ENCODE measurements around the gene PIP5K1B. TPM values are rescaled to one million over a fixed set of nuclear protein-coding genes. Genes with fewer than 3 reads are reported as not detected.

The PIP5K1B gene
- total RNA-seq, 1 experiment from 2014 or later: 9.0 TPM

GRCh38 chr9:68782546-68782945 lies 77.5 kb downstream of the PIP5K1B start:
- Mint-ChIP-seq H3K27ac (ENCODE audit: unreplicated experiment) (no peak overlapping the region), H3K4me3 (ENCODE audit: low read depth, unreplicated experiment) (no peak overlapping the region), H3K27me3 (ENCODE audit: unreplicated experiment) (no peaks in the 10 kb centered on the region), H3K9me3 (ENCODE audit: low read depth, unreplicated experiment) (no peaks in the 10 kb centered on the region), H3K36me3 (ENCODE audit: insufficient read depth, unreplicated experiment) (no peaks in the 10 kb centered on the region), H3K4me1 (ENCODE audit: low read depth, unreplicated experiment) (no peaks in the 10 kb centered on the region)
- BruUV-seq (replicated peaks): no TSS peak
- TF ChIP-seq CTCF (IDR thresholded peaks at IDR 0.05; ENCODE audit: unreplicated experiment): no peak
- intact Hi-C loops (cut with micrococcal nuclease; ENCODE audit: unreplicated experiment): no loop called here
- no peak for DNase-seq
- CTCF ChIA-PET: interaction anchor here (1.3 kb wide), 1 partner anchor 11 kb away, joined by 3 read pairs; no protein-coding TSS in a partner anchor

GRCh38 chr9:68785965-68786364 lies 80.9 kb downstream of the PIP5K1B start:
- CTCF ChIA-PET: interaction anchor here (0.7 kb wide), 1 partner anchor 54 kb away, joined by 3 read pairs; no protein-coding TSS in a partner anchor

GRCh38 chr9:68791169-68791568 lies 86.1 kb downstream of the PIP5K1B start:
- H3K4me1 Mint-ChIP-seq (ENCODE audit: low read depth, unreplicated experiment): no peaks in the 10 kb centered on the region
- BruUV-seq (replicated peaks): no TSS peak
- H3K9me3 Mint-ChIP-seq (ENCODE audit: low read depth, unreplicated experiment): no peaks in the 10 kb centered on the region
- no peaks in the 10 kb centered on the region for H3K27me3 Mint-ChIP-seq (ENCODE audit: unreplicated experiment)
- H3K36me3 Mint-ChIP-seq (ENCODE audit: insufficient read depth, unreplicated experiment): no peaks in the 10 kb centered on the region
- H3K27ac Mint-ChIP-seq (ENCODE audit: unreplicated experiment): no peak overlapping the region
- CTCF ChIA-PET: no interaction called here
- intact Hi-C loops (cut with micrococcal nuclease; ENCODE audit: unreplicated experiment): no loop called here
- no peak for DNase-seq
- no peak for TF ChIP-seq CTCF (IDR thresholded peaks at IDR 0.05; ENCODE audit: unreplicated experiment)
- H3K4me3 Mint-ChIP-seq (ENCODE audit: low read depth, unreplicated experiment): no peak overlapping the region

More at GRCh38 chr9:68785965-68786364, 80.9 kb downstream of the PIP5K1B start:
- Mint-ChIP-seq H3K27ac (ENCODE audit: unreplicated experiment) (no peak overlapping the region), H3K9me3 (ENCODE audit: low read depth, unreplicated experiment) (no peaks in the 10 kb centered on the region), H3K4me3 (ENCODE audit: low read depth, unreplicated experiment) (no peak overlapping the region), H3K4me1 (ENCODE audit: low read depth, unreplicated experiment) (no peaks in the 10 kb centered on the region), H3K27me3 (ENCODE audit: unreplicated experiment) (no peaks in the 10 kb centered on the region), H3K36me3 (ENCODE audit: insufficient read depth, unreplicated experiment) (no peaks in the 10 kb centered on the region)
- intact Hi-C loops (cut with micrococcal nuclease; ENCODE audit: unreplicated experiment): no loop called here
- no peak for TF ChIP-seq CTCF (IDR thresholded peaks at IDR 0.05; ENCODE audit: unreplicated experiment)
- BruUV-seq (replicated peaks): no TSS peak
- DNase-seq: no peak

GRCh38 chr9:68793605-68794343 lies 88.7 kb downstream of the PIP5K1B start:
- TF ChIP-seq CTCF (IDR thresholded peaks at IDR 0.05; ENCODE audit: unreplicated experiment): no peak
- Mint-ChIP-seq H3K4me1 (ENCODE audit: low read depth, unreplicated experiment) (no peaks in the 10 kb centered on the region), H3K4me3 (ENCODE audit: low read depth, unreplicated experiment) (no peak overlapping the region), H3K36me3 (ENCODE audit: insufficient read depth, unreplicated experiment) (no peaks in the 10 kb centered on the region), H3K27me3 (ENCODE audit: unreplicated experiment) (no peaks in the 10 kb centered on the region), H3K27ac (ENCODE audit: unreplicated experiment) (no peak overlapping the region), H3K9me3 (ENCODE audit: low read depth, unreplicated experiment) (no peaks in the 10 kb centered on the region)
- CTCF ChIA-PET: no interaction called here
- DNase-seq: no peak
- BruUV-seq (replicated peaks): no TSS peak
- intact Hi-C loops (cut with micrococcal nuclease; ENCODE audit: unreplicated experiment): no loop called here

Data from Calu3 (cell line).